ENCODE measurements around the gene MITF. TPM values are rescaled to one million over a fixed set of nuclear protein-coding genes. Genes with fewer than 3 reads are reported as not detected.

Gene MITF
- total RNA-seq, 1 experiment from 2014 or later = 4.3 TPM

DNA sequence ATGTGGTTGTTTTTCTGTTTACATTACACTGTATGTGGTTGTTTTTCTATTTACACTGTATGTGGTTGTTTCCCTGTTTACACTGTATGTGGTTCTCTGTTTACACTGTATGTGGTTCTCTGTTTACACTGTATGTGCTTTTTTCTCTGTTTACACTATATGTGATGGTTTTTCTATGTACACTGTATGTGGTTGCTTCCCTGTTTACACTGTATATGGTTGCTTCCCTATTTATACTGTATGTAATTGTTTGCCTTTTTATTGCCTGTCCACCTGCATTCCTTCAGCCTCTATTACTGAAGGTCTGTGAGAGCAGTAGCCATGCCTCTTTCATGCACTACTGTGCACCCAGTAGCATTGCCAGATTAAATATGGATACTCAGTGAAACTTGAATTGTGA, 94.3 kb downstream of the MITF start:
- Histone ChIP-seq H3K4me1 (no peaks in the 10 kb centered on the region), H3K27me3 (replicated peaks; ENCODE audit: control insufficient read depth, insufficient read depth, low read length) (no peaks in the 10 kb centered on the region), H3K4me3 (ENCODE audit: low read depth, low read length) (no peak overlapping the region), H3K9me3 (peaks cover 3% of the 10 kb centered on the region), H3K36me3 (ENCODE audit: control insufficient read depth, insufficient read depth, low read length) (no peaks in the 10 kb centered on the region)
- Mint-ChIP-seq H3K4me3 (ENCODE audit: unreplicated experiment) (no peak overlapping the region), H3K36me3 (ENCODE audit: insufficient read depth, unreplicated experiment) (peaks cover 5% of the 10 kb centered on the region), H3K27me3 (ENCODE audit: insufficient read depth, unreplicated experiment) (peaks cover 2% of the 10 kb centered on the region), H3K9me3 (ENCODE audit: unreplicated experiment) (peaks cover 31% of the 10 kb centered on the region), H3K27ac (ENCODE audit: unreplicated experiment) (no peak overlapping the region), H3K4me1 (ENCODE audit: low read depth, unreplicated experiment) (no peaks in the 10 kb centered on the region)
- TF ChIP-seq, protein P1, sequence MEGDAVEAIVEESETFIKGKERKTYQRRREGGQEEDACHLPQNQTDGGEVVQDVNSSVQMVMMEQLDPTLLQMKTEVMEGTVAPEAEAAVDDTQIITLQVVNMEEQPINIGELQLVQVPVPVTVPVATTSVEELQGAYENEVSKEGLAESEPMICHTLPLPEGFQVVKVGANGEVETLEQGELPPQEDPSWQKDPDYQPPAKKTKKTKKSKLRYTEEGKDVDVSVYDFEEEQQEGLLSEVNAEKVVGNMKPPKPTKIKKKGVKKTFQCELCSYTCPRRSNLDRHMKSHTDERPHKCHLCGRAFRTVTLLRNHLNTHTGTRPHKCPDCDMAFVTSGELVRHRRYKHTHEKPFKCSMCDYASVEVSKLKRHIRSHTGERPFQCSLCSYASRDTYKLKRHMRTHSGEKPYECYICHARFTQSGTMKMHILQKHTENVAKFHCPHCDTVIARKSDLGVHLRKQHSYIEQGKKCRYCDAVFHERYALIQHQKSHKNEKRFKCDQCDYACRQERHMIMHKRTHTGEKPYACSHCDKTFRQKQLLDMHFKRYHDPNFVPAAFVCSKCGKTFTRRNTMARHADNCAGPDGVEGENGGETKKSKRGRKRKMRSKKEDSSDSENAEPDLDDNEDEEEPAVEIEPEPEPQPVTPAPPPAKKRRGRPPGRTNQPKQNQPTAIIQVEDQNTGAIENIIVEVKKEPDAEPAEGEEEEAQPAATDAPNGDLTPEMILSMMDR (IDR thresholded peaks at IDR 0.05; ENCODE audit: insufficient read depth in 1 of 2, low read depth in 1 of 2, low read length in 1 of 2, severe bottlenecking in 1 of 2, unreplicated experiment in 1 of 2) = no peak
- POLR2A ChIA-PET = no interaction called here
- intact Hi-C loops (cut with micrococcal nuclease; ENCODE audit: unreplicated experiment) = no loop called here
- CTCF ChIA-PET = no interaction called here
- BruUV-seq (replicated peaks) = no TSS peak
- DNase-seq = no peak

- no peaks in the 10 kb centered on the region for H3K4me1 ChIP-seq
Measured at GRCh38 chr3:69838217-69838616, 99.0 kb downstream of the MITF start.

DNA sequence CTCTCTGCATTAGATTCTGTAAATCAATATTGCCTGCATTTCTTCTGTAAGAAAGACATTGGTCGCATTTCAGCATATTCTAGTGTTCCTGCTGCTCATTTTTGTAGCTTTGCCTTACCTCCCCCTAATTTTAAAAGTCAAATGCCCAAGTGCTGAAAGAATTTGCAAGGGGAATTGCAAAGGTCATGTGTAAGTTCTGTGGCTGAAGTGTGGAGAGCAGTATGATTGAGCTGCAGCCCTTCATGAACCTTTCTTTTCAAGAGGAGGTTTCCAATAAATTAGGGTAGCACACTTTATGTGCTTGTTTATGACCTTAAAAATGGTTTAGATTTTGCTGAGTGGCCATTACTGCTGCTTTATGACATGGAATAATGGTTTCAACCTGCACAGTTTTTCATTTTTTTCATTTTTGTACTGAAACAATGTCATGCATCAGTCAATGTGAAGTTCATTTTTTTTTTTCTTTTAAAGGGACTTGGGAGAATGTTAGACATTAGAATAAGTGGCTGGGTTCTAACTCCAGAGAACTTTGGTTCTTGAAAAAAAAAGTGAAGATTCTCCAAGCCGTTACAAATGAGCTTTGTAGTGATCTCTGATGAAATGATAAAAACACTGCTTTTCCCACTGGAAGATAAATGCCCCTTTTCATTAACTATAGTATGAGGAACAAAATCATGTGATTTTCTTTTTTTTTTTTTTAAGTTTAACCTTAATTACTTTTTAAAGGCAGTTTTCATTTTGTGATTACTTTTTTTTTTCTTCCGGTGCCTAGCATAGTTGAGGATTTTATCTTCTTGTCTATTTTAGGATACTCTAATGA, 99.6 kb downstream of the MITF start:
- H3K9me3 ChIP-seq = peaks cover 3% of the 10 kb centered on the region
- peaks cover 11% of the 10 kb centered on the region for H3K27me3 Mint-ChIP-seq (ENCODE audit: insufficient read depth, unreplicated experiment)
- no peaks in the 10 kb centered on the region for H3K36me3 ChIP-seq (ENCODE audit: control insufficient read depth, insufficient read depth, low read length)
- intact Hi-C loops (cut with micrococcal nuclease; ENCODE audit: unreplicated experiment) = no loop called here
- no peaks in the 10 kb centered on the region for H3K27me3 ChIP-seq (replicated peaks; ENCODE audit: control insufficient read depth, insufficient read depth, low read length)
- no peaks in the 10 kb centered on the region for H3K4me1 ChIP-seq
- H3K4me3 ChIP-seq (ENCODE audit: low read depth, low read length) = no peak overlapping the region
- TF ChIP-seq, protein P1 (IDR thresholded peaks at IDR 0.05; ENCODE audit: insufficient read depth in 1 of 2, low read depth in 1 of 2, low read length in 1 of 2, severe bottlenecking in 1 of 2, unreplicated experiment in 1 of 2) = no peak
- POLR2A ChIA-PET = no interaction called here
- no peak overlapping the region for H3K27ac Mint-ChIP-seq (ENCODE audit: unreplicated experiment)
- DNase-seq = no peak
- CTCF ChIA-PET = interaction anchor here (0.7 kb wide), 1 partner anchor 398 kb away, joined by 3 read pairs; no protein-coding TSS in a partner anchor
- H3K4me1 Mint-ChIP-seq (ENCODE audit: low read depth, unreplicated experiment) = no peaks in the 10 kb centered on the region
- H3K4me3 Mint-ChIP-seq (ENCODE audit: unreplicated experiment) = no peak overlapping the region
- no peaks in the 10 kb centered on the region for H3K36me3 Mint-ChIP-seq (ENCODE audit: insufficient read depth, unreplicated experiment)
- H3K9me3 Mint-ChIP-seq (ENCODE audit: unreplicated experiment) = peaks cover 20% of the 10 kb centered on the region
- BruUV-seq (replicated peaks) = no TSS peak

More at GRCh38 chr3:69838217-69838616, 99.0 kb downstream of the MITF start:
- H3K36me3 Mint-ChIP-seq (ENCODE audit: insufficient read depth, unreplicated experiment) = no peaks in the 10 kb centered on the region
- H3K4me1 Mint-ChIP-seq (ENCODE audit: low read depth, unreplicated experiment) = no peaks in the 10 kb centered on the region
- no peak overlapping the region for H3K4me3 Mint-ChIP-seq (ENCODE audit: unreplicated experiment)
- ChIA-PET CTCF (no interaction called here), POLR2A (no interaction called here)
- Histone ChIP-seq H3K9me3 (peaks cover 3% of the 10 kb centered on the region), H3K36me3 (ENCODE audit: control insufficient read depth, insufficient read depth, low read length) (no peaks in the 10 kb centered on the region), H3K4me3 (ENCODE audit: low read depth, low read length) (no peak overlapping the region), H3K27me3 (replicated peaks; ENCODE audit: control insufficient read depth, insufficient read depth, low read length) (no peaks in the 10 kb centered on the region)
- peaks cover 8% of the 10 kb centered on the region for H3K27me3 Mint-ChIP-seq (ENCODE audit: insufficient read depth, unreplicated experiment)
- intact Hi-C loops (cut with micrococcal nuclease; ENCODE audit: unreplicated experiment) = no loop called here
- no TSS peak for BruUV-seq (replicated peaks)
- DNase-seq = no peak
- H3K9me3 Mint-ChIP-seq (ENCODE audit: unreplicated experiment) = peaks cover 27% of the 10 kb centered on the region
- no peak overlapping the region for H3K27ac Mint-ChIP-seq (ENCODE audit: unreplicated experiment)
- TF ChIP-seq, protein P1 (IDR thresholded peaks at IDR 0.05; ENCODE audit: insufficient read depth in 1 of 2, low read depth in 1 of 2, low read length in 1 of 2, severe bottlenecking in 1 of 2, unreplicated experiment in 1 of 2) = no peak

All from Caco-2 (cell line).